ENCODE results near the gene C2. TPM values are rescaled to one million over a fixed set of nuclear protein-coding genes. Genes with fewer than 3 reads are reported as not detected.

Gene C2
- total and polyA plus RNA-seq, 5 experiments from 2014 or later = 3.8 to 4.3 TPM; not detected in 3

GRCh38 chr6:31887173-31888007, 40.1 kb upstream of the C2 start:
- H3K36me3 Mint-ChIP-seq = peaks cover 5 to 80% (median 21%) of the 10 kb centered on the region in 3 donors
- POLR2A ChIA-PET = interaction anchor here (0.5 to 1.6 kb wide), 8 partner anchors 9 to 1561 kb away, joined by 3 to 6 read pairs (median 3); partner anchors contain the start of genes EHMT2 and TRIM39
- no peak overlapping the region for H3K27ac Mint-ChIP-seq
- peaks cover 0 to 4% (median 2%) of the 10 kb centered on the region in 4 donors for H3K4me1 Mint-ChIP-seq
- H3K27me3 Mint-ChIP-seq = no peaks in the 10 kb centered on the region
- no peak overlapping the region for H3K4me3 Mint-ChIP-seq
- no peaks in the 10 kb centered on the region for H3K9me3 Mint-ChIP-seq
- ATAC-seq (no peak), DNase-seq (no peak)

DNA sequence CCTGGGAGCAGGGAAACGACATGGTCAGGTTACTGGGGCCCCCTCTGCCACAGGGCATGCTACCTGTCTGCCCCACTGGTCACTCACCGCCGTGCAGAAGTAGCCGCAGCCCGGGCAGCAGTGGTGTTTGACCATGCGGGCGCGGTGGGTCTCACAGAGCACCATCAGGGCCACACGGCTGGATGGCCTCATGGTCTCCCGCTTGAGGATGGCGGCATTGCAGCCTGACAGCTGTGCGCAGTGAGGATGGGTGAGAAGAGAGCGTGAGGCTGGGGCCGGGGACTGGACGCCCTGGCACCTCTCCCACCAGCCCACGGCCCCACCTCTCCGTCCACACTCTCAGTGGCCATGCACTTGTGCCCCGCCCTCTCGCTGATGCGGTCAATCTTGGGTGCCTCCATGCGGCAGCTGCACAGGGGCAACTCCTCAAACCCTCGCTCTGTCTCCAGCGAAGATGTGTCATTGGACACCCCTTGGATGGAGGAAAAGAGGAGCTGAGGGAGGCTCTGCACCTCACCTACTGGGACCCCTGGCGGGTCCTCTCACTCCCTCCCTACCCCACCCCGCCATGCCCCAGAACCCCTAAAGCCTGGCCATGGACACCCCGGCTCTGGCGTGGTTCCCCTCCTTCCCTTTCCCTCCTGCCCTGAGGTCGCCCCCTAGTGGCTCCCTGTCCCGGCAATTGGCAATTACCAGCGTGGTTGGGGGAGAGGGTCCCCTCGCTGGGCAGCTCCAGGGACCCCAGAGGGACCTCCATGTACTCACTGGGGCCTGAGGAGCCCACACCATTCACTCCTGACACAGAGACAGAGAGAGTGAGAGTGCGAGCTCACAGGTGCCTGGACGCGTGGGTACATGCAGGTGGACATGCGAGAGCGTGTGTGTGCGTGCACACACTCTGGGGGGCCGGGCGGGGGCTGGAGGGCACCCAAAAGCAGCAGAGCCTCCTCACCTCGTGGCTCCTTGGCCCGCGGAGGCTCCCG, 39.0 kb upstream of the C2 start:
- ATAC-seq = peak; percentile 35 to 58
- H3K36me3 Mint-ChIP-seq = peaks cover 5 to 80% (median 17%) of the 10 kb centered on the region in 3 donors

GRCh38 chr6:31889331-31889972, 38.1 kb upstream of the C2 start:
- H3K9me3 Mint-ChIP-seq = no peaks in the 10 kb centered on the region
- no peak for DNase-seq
- POLR2A ChIA-PET = interaction anchor here (0.6 to 1.6 kb wide), 4 partner anchors 23 to 190 kb away, joined by 3 to 5 read pairs (median 4); partner anchors contain the start of genes NELFE and SKIC2
- no peaks in the 10 kb centered on the region for H3K27me3 Mint-ChIP-seq
- H3K36me3 Mint-ChIP-seq = peaks cover 5 to 82% (median 17%) of the 10 kb centered on the region in 3 donors
- peak overlapping the region in 2 of 10 donors; percentile 43 to 85 for H3K27ac Mint-ChIP-seq
- H3K4me1 Mint-ChIP-seq = peaks cover 0 to 4% (median 3%) of the 10 kb centered on the region in 4 donors
- no peak overlapping the region for H3K4me3 Mint-ChIP-seq
- ATAC-seq = no peak

More for the DNA sequence above, 39.0 kb upstream of the C2 start:
- Mint-ChIP-seq H3K27me3 (no peaks in the 10 kb centered on the region), H3K4me3 (no peak overlapping the region), H3K9me3 (no peaks in the 10 kb centered on the region), H3K4me1 (peaks cover 0 to 4% (median 3%) of the 10 kb centered on the region in 4 donors), H3K27ac (peak overlapping the region in 1 of 10 donors; percentile 71)
- POLR2A ChIA-PET = interaction anchor here (0.5 to 1.6 kb wide), 5 partner anchors 8 to 185 kb away, joined by 3 to 5 read pairs (median 3); partner anchors contain the start of gene ZBTB12
- peak in 9 of 10 donors; percentile 32 to 78 (median 51) for DNase-seq

GRCh38 chr6:31892821-31893220, 34.7 kb upstream of the C2 start:
- POLR2A ChIA-PET = no interaction called here
- Mint-ChIP-seq H3K4me1 (peaks cover 5 to 19% (median 10%) of the 10 kb centered on the region in 4 donors), H3K27me3 (no peaks in the 10 kb centered on the region), H3K4me3 (no peak overlapping the region), H3K9me3 (no peaks in the 10 kb centered on the region), H3K36me3 (peaks cover 0 to 64% (median 9%) of the 10 kb centered on the region in 3 donors), H3K27ac (no peak overlapping the region)
- ATAC-seq (no peak), DNase-seq (no peak)

DNA sequence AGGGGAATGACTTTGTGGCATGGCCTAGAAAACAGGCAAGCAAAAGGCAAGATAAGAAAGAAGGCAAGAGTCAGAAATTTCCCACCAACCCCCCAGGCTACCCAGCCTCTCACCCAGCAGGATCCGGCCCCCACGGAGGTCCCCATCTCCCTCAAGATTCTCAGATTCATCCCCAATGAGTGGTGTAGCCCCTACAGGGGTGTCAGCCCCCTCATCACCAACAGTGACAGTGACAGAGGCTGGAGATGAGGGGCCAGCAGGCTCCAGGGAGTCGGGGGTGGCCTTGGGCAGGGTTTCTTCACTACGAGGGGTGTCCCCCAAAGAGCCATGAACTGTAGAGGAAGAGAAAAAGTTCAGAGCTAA, 31.0 kb upstream of the C2 start:
- no peaks in the 10 kb centered on the region for H3K27me3 Mint-ChIP-seq
- POLR2A ChIA-PET = interaction anchor here (1.0 to 2.8 kb wide), 5 partner anchors 9 to 1892 kb away, joined by 3 to 14 read pairs (median 4); partner anchors contain the start of gene LEMD2

DNA sequence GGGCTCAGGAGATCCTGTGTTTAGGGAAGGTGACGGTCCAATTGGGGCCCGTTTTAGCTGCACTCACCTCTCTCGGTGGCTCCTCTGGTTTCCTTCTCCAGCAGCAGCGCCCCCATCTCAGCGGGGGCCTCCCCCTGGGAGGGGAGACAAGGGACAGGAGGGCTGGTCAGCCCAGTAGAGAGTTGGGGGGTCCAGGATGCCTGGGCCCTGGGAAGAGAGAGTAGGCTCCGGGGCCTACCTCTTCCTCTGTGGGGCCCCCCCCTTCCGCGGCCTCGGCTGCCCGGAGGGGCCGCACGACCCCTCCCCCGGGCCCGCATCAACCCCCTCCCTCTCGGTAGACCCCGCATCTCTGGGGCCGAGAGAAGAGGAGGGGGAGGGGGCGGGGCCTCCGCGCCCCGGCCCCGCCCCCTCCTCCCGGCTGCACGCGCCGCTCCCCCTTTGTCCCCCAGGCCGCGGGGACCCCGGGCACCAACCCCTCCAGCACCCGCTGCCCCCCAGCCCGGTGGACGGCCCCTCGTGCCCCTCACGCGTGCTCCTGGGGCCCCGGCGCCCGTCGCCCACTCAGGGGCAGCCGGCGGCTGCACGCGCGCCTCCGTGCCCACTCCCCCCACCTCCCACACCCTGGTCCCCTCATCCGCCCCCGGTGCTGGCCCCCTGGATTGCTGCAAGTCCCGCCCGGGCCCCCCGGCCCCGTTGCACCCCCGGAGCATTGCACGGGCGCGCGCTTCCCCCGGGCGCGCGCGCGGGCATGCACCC, 30.5 kb upstream of the C2 start:
- H3K9me3 Mint-ChIP-seq = no peaks in the 10 kb centered on the region
- peaks cover 20 to 38% (median 30%) of the 10 kb centered on the region in 4 donors for H3K4me1 Mint-ChIP-seq
- peak overlapping the region; percentile 82 to 97 (median 88) for H3K4me3 Mint-ChIP-seq
- DNase-seq (peak in 2 of 10 donors; percentile 14 to 15), ATAC-seq (peak in 1 of 2 donors; percentile 9)
- H3K27me3 Mint-ChIP-seq = no peaks in the 10 kb centered on the region
- peak overlapping the region in 9 of 10 donors; percentile 50 to 92 (median 88) for H3K27ac Mint-ChIP-seq
- peaks cover 2 to 35% (median 4%) of the 10 kb centered on the region in 3 donors for H3K36me3 Mint-ChIP-seq
- POLR2A ChIA-PET = interaction anchor here (0.5 to 2.8 kb wide), 16 partner anchors 9 to 1891 kb away, joined by 3 to 30 read pairs (median 6); partner anchors contain the start of genes BAG6, LEMD2, NELFE and NEU1

More for the DNA sequence above, 31.0 kb upstream of the C2 start:
- Mint-ChIP-seq H3K27ac (peak overlapping the region; percentile 50 to 92 (median 88)), H3K4me3 (peak overlapping the region; percentile 75 to 92 (median 86)), H3K36me3 (peaks cover 2 to 41% (median 4%) of the 10 kb centered on the region in 3 donors), H3K4me1 (peaks cover 19 to 36% (median 30%) of the 10 kb centered on the region in 4 donors), H3K9me3 (no peaks in the 10 kb centered on the region)
- no peak for DNase-seq
- no peak for ATAC-seq

GRCh38 chr6:31897612-31898382, 29.7 kb upstream of the C2 start, which contains the start of gene EHMT2:
Gene EHMT2, minus strand, starts transcription at chr6:31897698. Its CDS starts 21 bp downstream, at chr6:31897677.
- Mint-ChIP-seq H3K36me3 (peaks cover 0 to 28% (median 4%) of the 10 kb centered on the region in 3 donors), H3K27me3 (no peaks in the 10 kb centered on the region), H3K4me3 (peak within 1 kb of the TSS; percentile 91 to 99 (median 97)), H3K4me1 (peaks cover 23 to 46% (median 35%) of the 10 kb centered on the region in 4 donors), H3K27ac (peak within 1 kb of the TSS; percentile 85 to 98 (median 96)), H3K9me3 (no peaks in the 10 kb centered on the region)
- ATAC-seq (peak; percentile 55 to 59), DNase-seq (peak; percentile 74 to 89 (median 82))
- POLR2A ChIA-PET = interaction anchor here (0.5 to 2.8 kb wide), 23 partner anchors 10 to 1891 kb away, joined by 3 to 30 read pairs (median 5); partner anchors contain the start of genes ABHD16A, BAG6, DXO and LEMD2

GRCh38 chr6:31898383-31899011, 29.0 kb upstream of the C2 start:
- Mint-ChIP-seq H3K27me3 (no peaks in the 10 kb centered on the region), H3K9me3 (no peaks in the 10 kb centered on the region), H3K36me3 (peaks cover 0 to 21% (median 4%) of the 10 kb centered on the region in 3 donors), H3K27ac (peak overlapping the region; percentile 85 to 98 (median 96)), H3K4me3 (peak overlapping the region; percentile 91 to 99 (median 97)), H3K4me1 (peaks cover 26 to 51% (median 38%) of the 10 kb centered on the region in 4 donors)
- ATAC-seq (peak; percentile 37 to 45), DNase-seq (peak in 6 of 10 donors; percentile 21 to 67 (median 37))
- POLR2A ChIA-PET = interaction anchor here (0.6 to 2.8 kb wide), 16 partner anchors 10 to 1890 kb away, joined by 3 to 30 read pairs (median 6); partner anchors contain the start of genes ABHD16A, BAG6, DXO and LEMD2

DNA sequence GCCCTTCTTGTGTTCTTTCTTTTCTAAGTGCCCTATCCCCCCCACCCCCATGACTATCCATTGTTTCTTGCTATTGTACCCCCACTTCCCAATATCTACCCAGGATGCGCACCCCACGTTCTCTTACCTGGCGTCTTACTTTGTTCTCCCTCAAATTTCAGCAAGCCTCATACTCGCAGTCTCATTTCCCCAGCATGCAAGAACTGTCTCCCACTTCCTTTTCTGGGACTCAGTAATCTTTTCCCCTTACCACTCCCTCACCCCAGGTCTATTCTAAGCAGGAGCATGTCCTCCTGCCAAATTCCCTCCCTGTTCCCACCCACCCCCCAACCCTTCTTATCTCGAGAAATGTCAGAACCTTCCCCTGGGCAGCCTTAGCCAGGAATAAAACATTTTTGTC, 28.3 kb upstream of the C2 start:
- H3K4me3 Mint-ChIP-seq = peak overlapping the region; percentile 52 to 97 (median 73)
- peaks cover 0 to 13% (median 4%) of the 10 kb centered on the region in 3 donors for H3K36me3 Mint-ChIP-seq
- H3K4me1 Mint-ChIP-seq = peaks cover 26 to 51% (median 38%) of the 10 kb centered on the region in 4 donors
- no peak for ATAC-seq
- H3K27ac Mint-ChIP-seq = peak overlapping the region in 8 of 10 donors; percentile 37 to 90 (median 78)
- POLR2A ChIA-PET = interaction anchor here (2.3 to 2.8 kb wide), 3 partner anchors 36 to 73 kb away, joined by 14 to 30 read pairs (median 17); partner anchors contain the start of genes DXO and NEU1
- no peaks in the 10 kb centered on the region for H3K27me3 Mint-ChIP-seq
- no peaks in the 10 kb centered on the region for H3K9me3 Mint-ChIP-seq
- no peak for DNase-seq
